B cell (primary cell): ENCODE data around the gene TBXAS1. TPM values are rescaled to one million over a fixed set of nuclear protein-coding genes. Genes with fewer than 3 reads are reported as not detected.

Source experiments
- ATAC-seq: fragments of 200-7000 bp; cut with Tn5 transposase; one replicate; pipeline ENCODE4 v1.10.0; 2021; ENCODE audit warnings: low read depth, mild to moderate bottlenecking, moderate number of reproducible peaks, moderate library complexity
- CTCF ChIA-PET: fragments of 350-600 bp; sonication (Branson Sonifier 250); formaldehyde crosslinking; loops from one replicate; lab custom pipeline; 2021; ENCODE audit warnings: antibody characterized with exemption, inconsistent platforms; lab: Charles Lee
- POLR2A ChIA-PET: fragments of 350-600 bp; sonication (Branson Sonifier 250); formaldehyde crosslinking; loops from one replicate; lab custom pipeline; 2021; ENCODE audit warnings: antibody characterized with exemption; lab: Charles Lee
- DNase-seq: peaks from one replicate; pipeline ENCODE4 v3.0.0; 2013
- H2AFZ ChIP-seq: 2 replicates; pipeline ENCODE4 v1.6.1; 2012; ENCODE audit warnings: mild to moderate bottlenecking, low read depth, low read length; ENCODE audit not compliant: insufficient read depth, poor library complexity, severe bottlenecking
- H3K27ac ChIP-seq, 2 donors: 1 replicate in 1 of 2; 2 replicates in 1 of 2; pipeline ENCODE4 v1.5.1; 2012 to 2013; ENCODE audit warnings: low read length in 2 of 2, mild to moderate bottlenecking in 2 of 2, moderate library complexity in 1 of 2
- H3K27me3 ChIP-seq, 4 experiments: fragments of 200-600 bp in 1 of 4; sonication (generic) in 1 of 4; replicated peaks in 1 of 4; 1 replicate in 2 of 4; 2 replicates in 2 of 4; pipeline versions ENCODE4 v1.6.1 to v1.7.0; 2013 to 2016; ENCODE audit warnings: low read length in 3 of 4, mild to moderate bottlenecking in 2 of 4, mixed read lengths in 1 of 4, moderate library complexity in 1 of 4; ENCODE audit not compliant: insufficient read depth in 4 of 4, control insufficient read depth in 3 of 4; ENCODE audit errors: control extremely low read depth in 1 of 4
- H3K36me3 ChIP-seq, 2 experiments: replicated peaks in 1 of 2; 1 replicate in 1 of 2; 2 replicates in 1 of 2; pipeline versions ENCODE4 v1.6.1 to v1.7.1; 2013; ENCODE audit warnings: low read length in 1 of 2; ENCODE audit not compliant: insufficient read depth in 2 of 2, control insufficient read depth in 1 of 2; ENCODE audit errors: control extremely low read depth in 1 of 2, extremely low read depth in 1 of 2
- H3K4me1 ChIP-seq, 2 donors: fragments of 200-600 bp in 1 of 2; sonication (generic) in 1 of 2; 1 replicate in 1 of 2; 2 replicates in 1 of 2; pipeline versions ENCODE4 v1.5.1 to v1.6.1; 2013 to 2017; ENCODE audit warnings: low read length in 2 of 2; ENCODE audit not compliant: control insufficient read depth in 2 of 2, insufficient read depth in 2 of 2
- H3K4me2 ChIP-seq: replicated peaks from 2 replicates; pipeline ENCODE3; 2012; ENCODE audit warnings: mild to moderate bottlenecking, low read depth, low read length; ENCODE audit not compliant: poor library complexity, severe bottlenecking
- H3K4me3 ChIP-seq, 5 experiments: fragments of 200-600 bp in 1 of 5; sonication (generic) in 1 of 5; 1 replicate in 3 of 5; 2 replicates in 2 of 5; pipeline versions ENCODE4 v1.5.1 to v1.7.0; 2011 to 2016; ENCODE audit warnings: low read length in 4 of 5, mild to moderate bottlenecking in 4 of 5, low read depth in 2 of 5, control low read depth in 1 of 5, moderate library complexity in 1 of 5; ENCODE audit not compliant: insufficient read depth in 1 of 5; ENCODE audit errors: control extremely low read depth in 1 of 5, extremely low read depth in 1 of 5
- H3K79me2 ChIP-seq: fragments of 200-600 bp; sonication (generic); one replicate; pipeline ENCODE4 v1.6.0; 2016; ENCODE audit warnings: low read length; ENCODE audit not compliant: control insufficient read depth, insufficient read depth
- H3K9ac ChIP-seq: fragments of 200-600 bp; sonication (generic); 2 replicates; pipeline ENCODE4 v1.6.1; 2017; ENCODE audit warnings: mild to moderate bottlenecking, low read length, moderate library complexity
- H3K9me3 ChIP-seq, 3 donors: one replicate each; pipeline versions ENCODE4 v1.6.1 to v1.7.1; 2013; ENCODE audit warnings: low read length in 2 of 3; ENCODE audit not compliant: control insufficient read depth in 2 of 3, insufficient read depth in 1 of 3; ENCODE audit errors: control extremely low read depth in 1 of 3
- H4K20me1 ChIP-seq: 2 replicates; pipeline ENCODE4 v1.6.0; 2012; ENCODE audit warnings: mild to moderate bottlenecking, low read length; ENCODE audit not compliant: insufficient read depth, control insufficient read depth, poor library complexity, severe bottlenecking
- H3K27ac Mint-ChIP-seq: one replicate; pipeline ENCODE4 v1.8.0; 2021; ENCODE audit warnings: mixed read lengths
- H3K27me3 Mint-ChIP-seq: one replicate; pipeline ENCODE4 v1.8.0; 2021; ENCODE audit warnings: mixed read lengths
- H3K4me1 Mint-ChIP-seq: one replicate; pipeline ENCODE4 v1.8.0; 2021; ENCODE audit warnings: mixed read lengths
- H3K4me3 Mint-ChIP-seq: one replicate; pipeline ENCODE4 v1.8.0; 2021; ENCODE audit warnings: mixed read lengths
- H3K9me3 Mint-ChIP-seq: one replicate; pipeline ENCODE4 v1.8.0; 2022; ENCODE audit warnings: mixed read lengths; ENCODE audit not compliant: insufficient read depth
- EZH2 ChIP-seq: IDR thresholded peaks from 2 replicates; pipeline ENCODE4 v1.6.1; 2012; ENCODE audit warnings: borderline replicate concordance, low read depth, mild to moderate bottlenecking, moderate library complexity, low read length; ENCODE audit not compliant: insufficient read depth, poor library complexity, severe bottlenecking
- WGBS: methylation state at CpG from one replicate; pipeline ENCODE4 v1.1.5; 2013; ENCODE audit warnings: missing lambda C conversion rate; ENCODE audit not compliant: insufficient coverage; 5-methylcytosine and 5-hydroxymethylcytosine counted together
- intact Hi-C: fragments of 100-400 bp; cut with micrococcal nuclease; formaldehyde crosslinking; loops from one replicate; pipeline ENCODE4 v1.10.0; 2022
- polyA plus RNA-seq: library from polyadenylated mRNA; depleted of rRNA; stranded (reverse); fragments of >200 nt; gene quantifications from 2 replicates; pipeline ENCODE4 v1.2.3, GENCODE V29; 2012
- total RNA-seq, 2 donors: library from RNA; stranded (reverse); fragments of 120-200 nt in 1 of 2; gene quantifications; 1 replicate in 1 of 2; 2 replicates in 1 of 2; pipeline versions ENCODE4 v1.2.3 to v1.2.4, GENCODE V29; 2013 to 2022
- TF ChIP-seq, protein P1 (sequence below): fragments of 200-600 bp; IDR thresholded peaks from one replicate; pipeline ENCODE4 v1.8.0; 2022; ENCODE audit warnings: antibody characterized with exemption, mild to moderate bottlenecking

TBXAS1 gene
- total and polyA plus RNA-seq, 2 donors (not counting 1 experiment from before 2014, with no cell fraction given), result 8.1 to 21.0 TPM

DNA sequence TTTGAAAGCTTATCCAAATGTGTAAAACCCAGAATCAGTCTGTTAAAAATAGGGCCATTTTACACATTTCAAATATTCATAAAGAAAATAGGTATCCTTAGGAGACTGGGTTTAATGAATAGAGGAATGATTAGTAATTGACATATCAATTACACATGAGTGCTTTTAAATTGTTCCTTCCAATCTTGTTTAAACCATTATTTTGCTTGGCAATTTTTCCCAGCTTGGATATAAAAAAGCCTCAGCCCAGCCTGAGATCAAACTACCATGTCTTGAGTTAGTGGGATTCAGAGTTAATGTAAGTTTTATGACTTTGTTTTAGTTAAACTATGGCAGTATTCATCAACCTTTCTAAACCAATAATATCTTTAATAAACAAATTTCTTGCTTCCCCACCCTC, 205.4 kb downstream of the TBXAS1 start:
- no peaks in the 10 kb centered on the region for H3K27me3 ChIP-seq
- H2AFZ ChIP-seq, result no peak overlapping the region
- no peak overlapping the region for H3K27ac ChIP-seq
- peaks cover 0 to 54% of the 10 kb centered on the region in 2 experiments for H3K36me3 ChIP-seq
- intact Hi-C loops, result no loop called here
- no peak overlapping the region for H3K4me2 ChIP-seq
- no peak overlapping the region for H3K4me3 ChIP-seq
- Mint-ChIP-seq H3K4me3 (no peak overlapping the region), H3K27ac (no peak overlapping the region), H3K4me1 (peaks cover 21% of the 10 kb centered on the region), H3K27me3 (no peaks in the 10 kb centered on the region), H3K9me3 (no peaks in the 10 kb centered on the region)
- ChIA-PET POLR2A (no interaction called here), CTCF (interaction anchor here (1.4 kb wide), 1 partner anchor 28 kb away, joined by 4 read pairs; the partner anchor contains the start of gene PARP12)
- H3K9ac ChIP-seq, result no peak overlapping the region
- DNase-seq (no peak), ATAC-seq (no peak)
- H3K9me3 ChIP-seq, result no peaks in the 10 kb centered on the region
- H3K79me2 ChIP-seq, result no peaks in the 10 kb centered on the region
- peaks cover 30% of the 10 kb centered on the region for H4K20me1 ChIP-seq
- H3K4me1 ChIP-seq, result peaks cover 9 to 15% of the 10 kb centered on the region in 2 donors
- TF ChIP-seq EZH2, result no peak
- TF ChIP-seq, protein P1, sequence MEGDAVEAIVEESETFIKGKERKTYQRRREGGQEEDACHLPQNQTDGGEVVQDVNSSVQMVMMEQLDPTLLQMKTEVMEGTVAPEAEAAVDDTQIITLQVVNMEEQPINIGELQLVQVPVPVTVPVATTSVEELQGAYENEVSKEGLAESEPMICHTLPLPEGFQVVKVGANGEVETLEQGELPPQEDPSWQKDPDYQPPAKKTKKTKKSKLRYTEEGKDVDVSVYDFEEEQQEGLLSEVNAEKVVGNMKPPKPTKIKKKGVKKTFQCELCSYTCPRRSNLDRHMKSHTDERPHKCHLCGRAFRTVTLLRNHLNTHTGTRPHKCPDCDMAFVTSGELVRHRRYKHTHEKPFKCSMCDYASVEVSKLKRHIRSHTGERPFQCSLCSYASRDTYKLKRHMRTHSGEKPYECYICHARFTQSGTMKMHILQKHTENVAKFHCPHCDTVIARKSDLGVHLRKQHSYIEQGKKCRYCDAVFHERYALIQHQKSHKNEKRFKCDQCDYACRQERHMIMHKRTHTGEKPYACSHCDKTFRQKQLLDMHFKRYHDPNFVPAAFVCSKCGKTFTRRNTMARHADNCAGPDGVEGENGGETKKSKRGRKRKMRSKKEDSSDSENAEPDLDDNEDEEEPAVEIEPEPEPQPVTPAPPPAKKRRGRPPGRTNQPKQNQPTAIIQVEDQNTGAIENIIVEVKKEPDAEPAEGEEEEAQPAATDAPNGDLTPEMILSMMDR, result no peak

- no peaks in the 10 kb centered on the region for H3K9me3 ChIP-seq
- H3K4me3 Mint-ChIP-seq, result no peak overlapping the region
- peaks cover 0 to 62% of the 10 kb centered on the region in 2 experiments for H3K36me3 ChIP-seq
- no peak overlapping the region for H3K4me3 ChIP-seq
- peaks cover 21% of the 10 kb centered on the region for H3K4me1 Mint-ChIP-seq
- H4K20me1 ChIP-seq, result peaks cover 40% of the 10 kb centered on the region
- H2AFZ ChIP-seq, result no peak overlapping the region
- H3K27me3 ChIP-seq, result no peaks in the 10 kb centered on the region
- H3K27me3 Mint-ChIP-seq, result no peaks in the 10 kb centered on the region
- no peak for DNase-seq
- no peak overlapping the region for H3K27ac ChIP-seq
- ChIA-PET CTCF (no interaction called here), POLR2A (interaction anchor here (0.6 to 0.7 kb wide), 2 partner anchors 286 to 362 kb away, joined by 3 to 9 read pairs; no protein-coding TSS in a partner anchor)
- no peak for ATAC-seq
- H3K9me3 Mint-ChIP-seq, result no peaks in the 10 kb centered on the region
- 97% methylated on average over 3 of the region's 7 CpGs for WGBS
- intact Hi-C loops, result no loop called here
- H3K79me2 ChIP-seq, result peaks cover 7% of the 10 kb centered on the region
- no peak overlapping the region for H3K4me2 ChIP-seq
- H3K9ac ChIP-seq, result no peak overlapping the region
- no peak overlapping the region for H3K27ac Mint-ChIP-seq
- TF ChIP-seq EZH2, result no peak
- TF ChIP-seq, protein P1, result no peak
- H3K4me1 ChIP-seq, result peaks cover 9 to 15% of the 10 kb centered on the region in 2 donors
Measured at GRCh38 chr7:140035400-140036223, 206.5 kb downstream of the TBXAS1 start.
